Measurements from ENCODE around the gene PIP5KL1.

PIP5KL1 gene

GRCh38 chr9:127873886-127874285 is 56.7 kb downstream of the PIP5KL1 start:
- Histone ChIP-seq H4K20me1 (ENCODE audit: insufficient read depth, low read length, poor library complexity, severe bottlenecking) (no peaks in the 10 kb centered on the region), H3K4me1 (ENCODE audit: insufficient read depth, low read length, poor library complexity, severe bottlenecking) (no peaks in the 10 kb centered on the region), H3K9me3 (ENCODE audit: insufficient read depth, low read depth, low read length) (no peaks in the 10 kb centered on the region), H3K9me2 (replicated peaks; ENCODE audit: low read depth, low read length) (no peaks in the 10 kb centered on the region), H3K27me3 (ENCODE audit: insufficient read depth, low read length, poor library complexity, severe bottlenecking) (no peaks in the 10 kb centered on the region), H3F3A (ENCODE audit: low read depth) (no peaks in the 10 kb centered on the region), H3K79me2 (ENCODE audit: insufficient read depth, low read length) (no peaks in the 10 kb centered on the region), H3K4me3 (ENCODE audit: low read length, poor library complexity, severe bottlenecking) (no peak overlapping the region), H3K36me3 (ENCODE audit: insufficient read depth, low read length) (no peaks in the 10 kb centered on the region), H3K4me2 (ENCODE audit: low read depth, low read length, poor library complexity, severe bottlenecking) (no peak overlapping the region), H2AFZ (ENCODE audit: low read length) (no peak overlapping the region), H3K9ac (ENCODE audit: low read depth, low read length, poor library complexity, severe bottlenecking) (no peak overlapping the region)
- TF ChIP-seq CTCF (conservative IDR thresholded peaks at IDR 0.05; ENCODE audit: low read length) (no peak), EZH2phosphoT487 (IDR thresholded peaks at IDR 0.05; ENCODE audit: borderline replicate concordance) (no peak)

GRCh38 chr9:127873223-127873691 is 57.3 kb downstream of the PIP5KL1 start:
- no peak overlapping the region for H3K4me3 ChIP-seq (ENCODE audit: low read length, poor library complexity, severe bottlenecking)
- H3K36me3 ChIP-seq (ENCODE audit: insufficient read depth, low read length), result no peaks in the 10 kb centered on the region
- H3K4me1 ChIP-seq (ENCODE audit: insufficient read depth, low read length, poor library complexity, severe bottlenecking), result no peaks in the 10 kb centered on the region
- H3K9me2 ChIP-seq (replicated peaks; ENCODE audit: low read depth, low read length), result no peaks in the 10 kb centered on the region
- TF ChIP-seq CTCF (conservative IDR thresholded peaks at IDR 0.05; ENCODE audit: low read length), result no peak
- no peak for TF ChIP-seq EZH2phosphoT487 (IDR thresholded peaks at IDR 0.05; ENCODE audit: borderline replicate concordance)
- no peaks in the 10 kb centered on the region for H3K9me3 ChIP-seq (ENCODE audit: insufficient read depth, low read depth, low read length)
- no peaks in the 10 kb centered on the region for H3K79me2 ChIP-seq (ENCODE audit: insufficient read depth, low read length)
- H3K9ac ChIP-seq (ENCODE audit: low read depth, low read length, poor library complexity, severe bottlenecking), result no peak overlapping the region
- no peak overlapping the region for H3K4me2 ChIP-seq (ENCODE audit: low read depth, low read length, poor library complexity, severe bottlenecking)
- H3F3A ChIP-seq (ENCODE audit: low read depth), result no peaks in the 10 kb centered on the region
- H2AFZ ChIP-seq (ENCODE audit: low read length), result no peak overlapping the region
- no peaks in the 10 kb centered on the region for H4K20me1 ChIP-seq (ENCODE audit: insufficient read depth, low read length, poor library complexity, severe bottlenecking)
- H3K27me3 ChIP-seq (ENCODE audit: insufficient read depth, low read length, poor library complexity, severe bottlenecking), result no peaks in the 10 kb centered on the region

GRCh38 chr9:127872369-127873222 is 58.0 kb downstream of the PIP5KL1 start:
- Histone ChIP-seq H3K9me3 (ENCODE audit: insufficient read depth, low read depth, low read length) (no peaks in the 10 kb centered on the region), H3K4me1 (ENCODE audit: insufficient read depth, low read length, poor library complexity, severe bottlenecking) (no peaks in the 10 kb centered on the region), H3K4me3 (ENCODE audit: low read length, poor library complexity, severe bottlenecking) (no peak overlapping the region), H3K79me2 (ENCODE audit: insufficient read depth, low read length) (no peaks in the 10 kb centered on the region), H4K20me1 (ENCODE audit: insufficient read depth, low read length, poor library complexity, severe bottlenecking) (no peaks in the 10 kb centered on the region), H3F3A (ENCODE audit: low read depth) (no peaks in the 10 kb centered on the region), H3K27me3 (ENCODE audit: insufficient read depth, low read length, poor library complexity, severe bottlenecking) (no peaks in the 10 kb centered on the region), H3K4me2 (ENCODE audit: low read depth, low read length, poor library complexity, severe bottlenecking) (no peak overlapping the region), H3K9me2 (replicated peaks; ENCODE audit: low read depth, low read length) (no peaks in the 10 kb centered on the region), H3K36me3 (ENCODE audit: insufficient read depth, low read length) (no peaks in the 10 kb centered on the region), H3K9ac (ENCODE audit: low read depth, low read length, poor library complexity, severe bottlenecking) (no peak overlapping the region), H2AFZ (ENCODE audit: low read length) (no peak overlapping the region)
- TF ChIP-seq EZH2phosphoT487 (IDR thresholded peaks at IDR 0.05; ENCODE audit: borderline replicate concordance) (no peak), CTCF (conservative IDR thresholded peaks at IDR 0.05; ENCODE audit: low read length) (no peak)
